ENCODE results near the gene LRRC72. TPM values are rescaled to one million over a fixed set of nuclear protein-coding genes. Genes with fewer than 3 reads are reported as not detected.

LRRC72 gene
- total and polyA plus RNA-seq, 9 of the 15 experiments (the other 6 are each of a cell fraction or from before 2014, with no cell fraction given) = 0.10 TPM; not detected in 8

GRCh38 chr7:16543456-16543855 is 16.8 kb downstream of the LRRC72 start (continued):
- TF ChIP-seq ZNF318 (IDR thresholded peaks at IDR 0.05; ENCODE audit: borderline replicate concordance in 1 of 2, low read depth in 1 of 2) = no peak
